ENCODE results near the gene NLE1.

NLE1 gene

GRCh38 chr17:35138218-35138617, 3.9 kb downstream of the NLE1 start:
- H3K27me3 ChIP-seq (replicated peaks) = no peaks in the 10 kb centered on the region
- in situ Hi-C loops (cut with HindIII; ENCODE audit: low pct_ligation_motif_present, low sequenced_read_pairs) = no loop called here
- DNase-seq = no peak
- H3K27ac ChIP-seq = no peak overlapping the region
- H3K36me3 ChIP-seq (replicated peaks) = peaks cover 51% of the 10 kb centered on the region
- TF ChIP-seq, protein P1, sequence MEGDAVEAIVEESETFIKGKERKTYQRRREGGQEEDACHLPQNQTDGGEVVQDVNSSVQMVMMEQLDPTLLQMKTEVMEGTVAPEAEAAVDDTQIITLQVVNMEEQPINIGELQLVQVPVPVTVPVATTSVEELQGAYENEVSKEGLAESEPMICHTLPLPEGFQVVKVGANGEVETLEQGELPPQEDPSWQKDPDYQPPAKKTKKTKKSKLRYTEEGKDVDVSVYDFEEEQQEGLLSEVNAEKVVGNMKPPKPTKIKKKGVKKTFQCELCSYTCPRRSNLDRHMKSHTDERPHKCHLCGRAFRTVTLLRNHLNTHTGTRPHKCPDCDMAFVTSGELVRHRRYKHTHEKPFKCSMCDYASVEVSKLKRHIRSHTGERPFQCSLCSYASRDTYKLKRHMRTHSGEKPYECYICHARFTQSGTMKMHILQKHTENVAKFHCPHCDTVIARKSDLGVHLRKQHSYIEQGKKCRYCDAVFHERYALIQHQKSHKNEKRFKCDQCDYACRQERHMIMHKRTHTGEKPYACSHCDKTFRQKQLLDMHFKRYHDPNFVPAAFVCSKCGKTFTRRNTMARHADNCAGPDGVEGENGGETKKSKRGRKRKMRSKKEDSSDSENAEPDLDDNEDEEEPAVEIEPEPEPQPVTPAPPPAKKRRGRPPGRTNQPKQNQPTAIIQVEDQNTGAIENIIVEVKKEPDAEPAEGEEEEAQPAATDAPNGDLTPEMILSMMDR (IDR thresholded peaks at IDR 0.05; ENCODE audit: low read depth, low read length, missing control alignments) = no peak
- no peak overlapping the region for H3K4me3 ChIP-seq (ENCODE audit: low read depth, low read length)

GRCh38 chr17:35135322-35135721, 6.8 kb downstream of the NLE1 start:
- in situ Hi-C loops (cut with HindIII; ENCODE audit: low pct_ligation_motif_present, low sequenced_read_pairs) = no loop called here
- DNase-seq = no peak
- Histone ChIP-seq H3K27me3 (replicated peaks) (no peaks in the 10 kb centered on the region), H3K27ac (no peak overlapping the region), H3K36me3 (replicated peaks) (peaks cover 72% of the 10 kb centered on the region), H3K4me3 (ENCODE audit: low read depth, low read length) (no peak overlapping the region)
- TF ChIP-seq, protein P1 (IDR thresholded peaks at IDR 0.05; ENCODE audit: low read depth, low read length, missing control alignments) = no peak

GRCh38 chr17:35132816-35133550, 9.1 kb downstream of the NLE1 start:
- no peak overlapping the region for H3K27ac ChIP-seq
- no peak overlapping the region for H3K4me3 ChIP-seq (ENCODE audit: low read depth, low read length)
- H3K27me3 ChIP-seq (replicated peaks) = no peaks in the 10 kb centered on the region
- no peak for DNase-seq
- TF ChIP-seq, protein P1 (IDR thresholded peaks at IDR 0.05; ENCODE audit: low read depth, low read length, missing control alignments) = no peak
- peaks cover 66% of the 10 kb centered on the region for H3K36me3 ChIP-seq (replicated peaks)
- in situ Hi-C loops (cut with HindIII; ENCODE audit: low pct_ligation_motif_present, low sequenced_read_pairs) = no loop called here

- in situ Hi-C loops (cut with HindIII; ENCODE audit: low pct_ligation_motif_present, low sequenced_read_pairs) = no loop called here
- Histone ChIP-seq H3K4me3 (ENCODE audit: low read depth, low read length) (no peak overlapping the region), H3K36me3 (replicated peaks) (peaks cover 59% of the 10 kb centered on the region)
These were observed 10.0 kb downstream of the NLE1 start for GRCh38 chr17:35132099-35132498.

GRCh38 chr17:35130392-35130791, 11.7 kb downstream of the NLE1 start:
- Histone ChIP-seq H3K27ac (no peak overlapping the region), H3K27me3 (replicated peaks) (no peaks in the 10 kb centered on the region), H3K36me3 (replicated peaks) (peaks cover 43% of the 10 kb centered on the region), H3K4me3 (ENCODE audit: low read depth, low read length) (no peak overlapping the region)
- in situ Hi-C loops (cut with HindIII; ENCODE audit: low pct_ligation_motif_present, low sequenced_read_pairs) = no loop called here
- TF ChIP-seq, protein P1 (IDR thresholded peaks at IDR 0.05; ENCODE audit: low read depth, low read length, missing control alignments) = no peak
- no peak for DNase-seq

More at GRCh38 chr17:35132099-35132498, 10.0 kb downstream of the NLE1 start:
- Histone ChIP-seq H3K27me3 (replicated peaks) (no peaks in the 10 kb centered on the region), H3K27ac (no peak overlapping the region)
- TF ChIP-seq, protein P1 (IDR thresholded peaks at IDR 0.05; ENCODE audit: low read depth, low read length, missing control alignments) = no peak
- no peak for DNase-seq

DNA sequence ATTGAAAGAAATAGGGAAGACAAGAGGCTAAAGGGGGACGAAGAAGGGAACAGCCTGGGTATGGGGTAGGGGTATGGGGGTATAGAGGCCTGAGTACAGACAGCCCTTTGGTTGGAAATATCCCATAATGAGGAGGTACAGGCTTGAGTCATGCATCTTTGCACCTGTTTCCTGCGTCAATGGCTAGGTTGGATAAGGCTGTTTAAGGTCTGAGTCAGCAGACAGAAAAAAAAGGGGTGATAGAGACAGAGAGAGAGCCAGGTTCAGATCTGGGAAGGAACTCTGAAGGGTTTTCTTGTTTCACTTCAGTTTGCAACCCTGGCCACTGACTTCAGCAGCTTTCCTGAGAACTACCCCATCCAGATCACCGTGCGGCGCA, 12.1 kb downstream of the NLE1 start:
- TF ChIP-seq, protein P1 (IDR thresholded peaks at IDR 0.05; ENCODE audit: low read depth, low read length, missing control alignments) = no peak
- H3K4me3 ChIP-seq (ENCODE audit: low read depth, low read length) = no peak overlapping the region
- DNase-seq = no peak
- in situ Hi-C loops (cut with HindIII; ENCODE audit: low pct_ligation_motif_present, low sequenced_read_pairs) = no loop called here
- peaks cover 39% of the 10 kb centered on the region for H3K36me3 ChIP-seq (replicated peaks)
- H3K27me3 ChIP-seq (replicated peaks) = no peaks in the 10 kb centered on the region
- H3K27ac ChIP-seq = no peak overlapping the region

Measured in brain microvascular endothelial cell (primary cell).